NCI-H446 (cell line): ENCODE results near the gene GALK1.

Source experiments
- DNase-seq, 2 experiments: peaks; one replicate each; lab custom pipeline; 2025; lab: John Stamatoyannopoulos, UW

Gene GALK1

GRCh38 chr17:75749545-75750389 lies 15.2 kb downstream of the GALK1 start:
- DNase-seq, result peak; percentile 67 to 86

- no peak for DNase-seq
Measured at GRCh38 chr17:75748706-75749105, 16.3 kb downstream of the GALK1 start.

GRCh38 chr17:75743625-75744206 lies 21.3 kb downstream of the GALK1 start:
- DNase-seq, result no peak

- DNase-seq, result no peak
Measured at GRCh38 chr17:75742337-75742736, 22.7 kb downstream of the GALK1 start.

GRCh38 chr17:75740631-75741077 lies 24.3 kb downstream of the GALK1 start:
- no peak for DNase-seq

GRCh38 chr17:75740215-75740614 lies 24.8 kb downstream of the GALK1 start:
- no peak for DNase-seq

GRCh38 chr17:75739801-75740200 lies 25.2 kb downstream of the GALK1 start:
- no peak for DNase-seq

- DNase-seq, result no peak
Measured at GRCh38 chr17:75739174-75739573, 25.8 kb downstream of the GALK1 start.

GRCh38 chr17:75738218-75738802 lies 26.7 kb downstream of the GALK1 start:
- DNase-seq, result no peak

GRCh38 chr17:75737133-75737962 lies 27.6 kb downstream of the GALK1 start:
- no peak for DNase-seq

GRCh38 chr17:75736173-75736835 lies 28.7 kb downstream of the GALK1 start:
- DNase-seq, result no peak

GRCh38 chr17:75734674-75735294 lies 30.2 kb downstream of the GALK1 start:
- DNase-seq, result no peak

- no peak for DNase-seq
Measured at GRCh38 chr17:75733471-75733870, 31.5 kb downstream of the GALK1 start.

- DNase-seq, result no peak
Measured at GRCh38 chr17:75731716-75732498, 33.1 kb downstream of the GALK1 start.

GRCh38 chr17:75731086-75731715 lies 33.8 kb downstream of the GALK1 start:
- DNase-seq, result no peak

- DNase-seq, result no peak
Measured at GRCh38 chr17:75730065-75730464, 34.9 kb downstream of the GALK1 start.

GRCh38 chr17:75729351-75729750 lies 35.6 kb downstream of the GALK1 start:
- DNase-seq, result no peak

GRCh38 chr17:75727391-75727790 lies 37.6 kb downstream of the GALK1 start:
- DNase-seq, result no peak

- no peak for DNase-seq
Measured at GRCh38 chr17:75725504-75725903, 39.5 kb downstream of the GALK1 start.
